Upper lobe of left lung (tissue), 6 donors: ENCODE data around the gene CPHXL. TPM values are rescaled to one million over a fixed set of nuclear protein-coding genes. Genes with fewer than 3 reads are reported as not detected.
A peak's percentile ranks its signal among the peaks of the same experiment; 100 is the strongest.

Experiments used
- ATAC-seq, 2 donors: fragments of 200-7000 bp; cut with Tn5 transposase; one replicate each; pipeline ENCODE4 v1.9.1; 2022; ENCODE audit warnings: mild to moderate bottlenecking in 2 of 2, moderate library complexity in 2 of 2; ENCODE audit not compliant: low FRiP score in 2 of 2
- DNase-seq, 2 donors: peaks; one replicate each; pipeline ENCODE4 v3.0.0-alpha.2; 2019 to 2020
- H3K27ac ChIP-seq, 4 donors: fragments of 200-600 bp; sonication (generic); one replicate each; pipeline ENCODE4 v1.5.1; 2016 to 2019
- H3K27me3 ChIP-seq, 4 donors: fragments of 200-600 bp; sonication (generic); one replicate each; pipeline ENCODE4 v1.5.1; 2017 to 2019
- H3K36me3 ChIP-seq, 4 donors: fragments of 200-600 bp; sonication (generic); one replicate each; pipeline ENCODE4 v1.5.1; 2016 to 2019
- H3K4me1 ChIP-seq, 4 donors: fragments of 200-600 bp; sonication (generic); one replicate each; pipeline ENCODE4 v1.5.1; 2018 to 2019
- H3K4me3 ChIP-seq, 4 donors: fragments of 200-600 bp; sonication (generic); one replicate each; pipeline ENCODE4 v1.5.1; 2017 to 2019; ENCODE audit warnings: mild to moderate bottlenecking in 2 of 4, moderate library complexity in 1 of 4
- H3K9me3 ChIP-seq, 4 donors: fragments of 200-600 bp; sonication (generic); one replicate each; pipeline ENCODE4 v1.5.1; 2018 to 2019
- EP300 ChIP-seq, 4 donors: sonication (generic); formaldehyde crosslinking; IDR thresholded peaks; one replicate each; pipeline ENCODE4 v1.5.1; 2017; ENCODE audit warnings: antibody characterized with exemption in 4 of 4, control low read depth in 2 of 4
- POLR2A ChIP-seq, 4 donors: fragments of 450-650 bp; IDR thresholded peaks; one replicate each; pipeline ENCODE4 v1.5.1; 2016 to 2017; ENCODE audit warnings: antibody characterized with exemption in 4 of 4, mild to moderate bottlenecking in 2 of 4
- POLR2AphosphoS5 ChIP-seq, 2 donors: sonication (generic); formaldehyde crosslinking; IDR thresholded peaks; one replicate each; pipeline ENCODE4 v1.5.1; 2017; ENCODE audit warnings: antibody characterized with exemption in 2 of 2
- WGBS, 2 donors: methylation state at CpG; one replicate each; pipeline ENCODE4 v1.1.5; 2017 to 2018; 5-methylcytosine and 5-hydroxymethylcytosine counted together
- total RNA-seq, 6 donors: library from RNA; depleted of rRNA in 4 of 6; stranded (reverse); fragments of >200 nt in 4 of 6; gene quantifications; one replicate each; pipeline versions ENCODE4 v1.1.0 to v1.2.1, GENCODE V29; 2016 to 2021
- TF ChIP-seq, protein P1 (sequence below), 6 experiments: fragments of 450-650 bp in 4 of 6; fragments of 200-600 bp in 2 of 6; sonication (generic) in 2 of 6; IDR thresholded peaks; one replicate each; pipeline ENCODE4 v1.5.1; 2016 to 2019; ENCODE audit warnings: antibody characterized with exemption in 6 of 6
- donor health status: DM: no; HTN: no; CAD: no; lungs with moderate emphysema.
- donor health status: DM: no; HTN: yes; CAD: no; lungs with severe emphysema.

The CPHXL gene
- total RNA-seq, 6 donors from 2014 or later: not detected

- DNase-seq (no peak), ATAC-seq (peak in 1 of 2 donors; percentile 70)
- Histone ChIP-seq H3K9me3 (no peaks in the 10 kb centered on the region), H3K4me3 (no peak overlapping the region), H3K36me3 (no peaks in the 10 kb centered on the region), H3K27me3 (no peaks in the 10 kb centered on the region), H3K4me1 (no peaks in the 10 kb centered on the region), H3K27ac (no peak overlapping the region)
- WGBS, 2 donors: 50 to 55% methylated on average over 3 of the region's 3 CpGs
- TF ChIP-seq, protein P1, sequence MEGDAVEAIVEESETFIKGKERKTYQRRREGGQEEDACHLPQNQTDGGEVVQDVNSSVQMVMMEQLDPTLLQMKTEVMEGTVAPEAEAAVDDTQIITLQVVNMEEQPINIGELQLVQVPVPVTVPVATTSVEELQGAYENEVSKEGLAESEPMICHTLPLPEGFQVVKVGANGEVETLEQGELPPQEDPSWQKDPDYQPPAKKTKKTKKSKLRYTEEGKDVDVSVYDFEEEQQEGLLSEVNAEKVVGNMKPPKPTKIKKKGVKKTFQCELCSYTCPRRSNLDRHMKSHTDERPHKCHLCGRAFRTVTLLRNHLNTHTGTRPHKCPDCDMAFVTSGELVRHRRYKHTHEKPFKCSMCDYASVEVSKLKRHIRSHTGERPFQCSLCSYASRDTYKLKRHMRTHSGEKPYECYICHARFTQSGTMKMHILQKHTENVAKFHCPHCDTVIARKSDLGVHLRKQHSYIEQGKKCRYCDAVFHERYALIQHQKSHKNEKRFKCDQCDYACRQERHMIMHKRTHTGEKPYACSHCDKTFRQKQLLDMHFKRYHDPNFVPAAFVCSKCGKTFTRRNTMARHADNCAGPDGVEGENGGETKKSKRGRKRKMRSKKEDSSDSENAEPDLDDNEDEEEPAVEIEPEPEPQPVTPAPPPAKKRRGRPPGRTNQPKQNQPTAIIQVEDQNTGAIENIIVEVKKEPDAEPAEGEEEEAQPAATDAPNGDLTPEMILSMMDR (IDR thresholded peaks at IDR 0.05): no peak
- TF ChIP-seq POLR2AphosphoS5 (IDR thresholded peaks at IDR 0.05): no peak
- no peak for TF ChIP-seq EP300 (IDR thresholded peaks at IDR 0.05)
- TF ChIP-seq POLR2A (IDR thresholded peaks at IDR 0.05): no peak
These were observed 24.2 kb upstream of the CPHXL start for GRCh38 chr16:75750528-75750927.

- no peak for DNase-seq
- H3K4me1 ChIP-seq: no peaks in the 10 kb centered on the region
- H3K36me3 ChIP-seq: no peaks in the 10 kb centered on the region
- H3K9me3 ChIP-seq: no peaks in the 10 kb centered on the region
- no peak for ATAC-seq
- WGBS, 2 donors: 87 to 100% methylated on average over 3 of the region's 3 CpGs
- H3K4me3 ChIP-seq: no peak overlapping the region
- no peak for TF ChIP-seq EP300 (IDR thresholded peaks at IDR 0.05)
- TF ChIP-seq POLR2A (IDR thresholded peaks at IDR 0.05): no peak
- TF ChIP-seq POLR2AphosphoS5 (IDR thresholded peaks at IDR 0.05): no peak
- TF ChIP-seq, protein P1 (IDR thresholded peaks at IDR 0.05): no peak
- H3K27me3 ChIP-seq: no peaks in the 10 kb centered on the region
- no peak overlapping the region for H3K27ac ChIP-seq
These were observed 20.1 kb upstream of the CPHXL start for GRCh38 chr16:75746359-75746758.

- WGBS, 2 donors: 79 to 90% methylated on average over 1 of the region's 1 CpG
- Histone ChIP-seq H3K9me3 (no peaks in the 10 kb centered on the region), H3K27me3 (no peaks in the 10 kb centered on the region), H3K4me1 (no peaks in the 10 kb centered on the region), H3K36me3 (no peaks in the 10 kb centered on the region), H3K27ac (no peak overlapping the region), H3K4me3 (no peak overlapping the region)
- no peak for ATAC-seq
- no peak for DNase-seq
- no peak for TF ChIP-seq POLR2AphosphoS5 (IDR thresholded peaks at IDR 0.05)
- no peak for TF ChIP-seq EP300 (IDR thresholded peaks at IDR 0.05)
- TF ChIP-seq, protein P1 (IDR thresholded peaks at IDR 0.05): no peak
- no peak for TF ChIP-seq POLR2A (IDR thresholded peaks at IDR 0.05)
These were observed 19.5 kb upstream of the CPHXL start for GRCh38 chr16:75745823-75746222.

DNA sequence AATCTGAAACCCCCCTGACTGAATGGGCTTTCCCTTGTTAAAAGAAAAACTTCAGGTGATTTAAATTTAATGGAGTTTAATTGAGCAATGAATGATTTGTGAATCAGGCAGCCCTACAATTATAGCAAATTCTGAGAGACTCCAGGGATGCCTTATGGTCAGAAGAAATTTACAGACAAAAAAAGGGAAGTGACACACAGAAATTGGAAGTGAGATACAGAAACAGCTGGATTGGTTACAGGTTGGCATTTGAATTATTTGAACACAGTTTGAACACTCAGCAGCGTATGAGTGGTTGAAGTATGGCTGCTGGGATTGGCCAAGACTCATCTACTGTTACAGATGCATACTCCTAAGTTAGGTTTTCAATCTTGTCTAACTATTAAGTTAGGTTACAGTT lies 19.0 kb upstream of the CPHXL start:
- Histone ChIP-seq H3K27me3 (no peaks in the 10 kb centered on the region), H3K4me3 (no peak overlapping the region), H3K36me3 (no peaks in the 10 kb centered on the region), H3K4me1 (no peaks in the 10 kb centered on the region), H3K27ac (no peak overlapping the region), H3K9me3 (no peaks in the 10 kb centered on the region)
- TF ChIP-seq EP300 (IDR thresholded peaks at IDR 0.05): no peak
- no peak for DNase-seq
- 56 to 62% methylated on average over 1 of the region's 1 CpG for WGBS, 2 donors
- ATAC-seq: no peak

GRCh38 chr16:75742424-75743047 lies 16.2 kb upstream of the CPHXL start:
- WGBS, 2 donors: 29 to 39% methylated on average over 1 of the region's 1 CpG
- Histone ChIP-seq H3K4me1 (no peaks in the 10 kb centered on the region), H3K27me3 (no peaks in the 10 kb centered on the region), H3K9me3 (no peaks in the 10 kb centered on the region), H3K36me3 (no peaks in the 10 kb centered on the region), H3K4me3 (no peak overlapping the region), H3K27ac (no peak overlapping the region)
- DNase-seq: no peak
- TF ChIP-seq POLR2AphosphoS5 (IDR thresholded peaks at IDR 0.05): no peak
- TF ChIP-seq, protein P1 (IDR thresholded peaks at IDR 0.05): no peak
- TF ChIP-seq POLR2A (IDR thresholded peaks at IDR 0.05): no peak
- no peak for TF ChIP-seq EP300 (IDR thresholded peaks at IDR 0.05)
- ATAC-seq: no peak
